ENCODE results near the gene FER. TPM values are rescaled to one million over a fixed set of nuclear protein-coding genes. Genes with fewer than 3 reads are reported as not detected.
A peak's percentile ranks its signal among the peaks of the same experiment; 100 is the strongest.

FER gene
- total and polyA plus RNA-seq, 10 of the 15 experiments (the other 5 are each of a cell fraction or from before 2014, with no cell fraction given), result 4.4 to 19.1 (median 9.6) TPM

- TF ChIP-seq, protein P1, sequence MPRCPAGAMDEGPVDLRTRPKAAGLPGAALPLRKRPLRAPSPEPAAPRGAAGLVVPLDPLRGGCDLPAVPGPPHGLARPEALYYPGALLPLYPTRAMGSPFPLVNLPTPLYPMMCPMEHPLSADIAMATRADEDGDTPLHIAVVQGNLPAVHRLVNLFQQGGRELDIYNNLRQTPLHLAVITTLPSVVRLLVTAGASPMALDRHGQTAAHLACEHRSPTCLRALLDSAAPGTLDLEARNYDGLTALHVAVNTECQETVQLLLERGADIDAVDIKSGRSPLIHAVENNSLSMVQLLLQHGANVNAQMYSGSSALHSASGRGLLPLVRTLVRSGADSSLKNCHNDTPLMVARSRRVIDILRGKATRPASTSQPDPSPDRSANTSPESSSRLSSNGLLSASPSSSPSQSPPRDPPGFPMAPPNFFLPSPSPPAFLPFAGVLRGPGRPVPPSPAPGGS (IDR thresholded peaks at IDR 0.05; ENCODE audit: borderline replicate concordance, insufficient read depth, low read depth, low read length, poor library complexity, severe bottlenecking), result peak; percentile 15
- TF ChIP-seq MTA3 (IDR thresholded peaks at IDR 0.05; ENCODE audit: borderline replicate concordance, low read length) (peak; percentile 71; the same call in 1 of the 2 replicates), ZNF384 (IDR thresholded peaks at IDR 0.05; ENCODE audit: borderline replicate concordance, low read depth, low read length) (no peak), ATF7 (IDR thresholded peaks at IDR 0.05; ENCODE audit: low read depth) (no peak), SMC3 (IDR thresholded peaks at IDR 0.05; ENCODE audit: borderline replicate concordance, low read length) (no peak), RAD21 (IDR thresholded peaks at IDR 0.05; ENCODE audit: insufficient read depth, low read depth, low read length) (no peak), SIX5 (IDR thresholded peaks at IDR 0.05; ENCODE audit: low read depth, low read length, severe bottlenecking) (no peak), SMARCA5 (IDR thresholded peaks at IDR 0.05) (no peak), TBL1XR1 (IDR thresholded peaks at IDR 0.05; ENCODE audit: low read depth, low read length) (peak; percentile 21; the same call in 1 of the 2 replicates), FOXK2 (IDR thresholded peaks at IDR 0.05) (no peak), STAT3 (IDR thresholded peaks at IDR 0.05; ENCODE audit: low read depth, low read length) (no peak), YY1 (IDR thresholded peaks at IDR 0.05; ENCODE audit: low read depth, low read length) (no peak), ATF2 (IDR thresholded peaks at IDR 0.05; ENCODE audit: low read length) (peak; percentile 68; the same call in 1 of the 2 replicates), ZBTB33 (IDR thresholded peaks at IDR 0.05) (no peak), EED (IDR thresholded peaks at IDR 0.05; ENCODE audit: low read depth) (peak; percentile 79; the same call in 1 of the 2 replicates), TAF1 (IDR thresholded peaks at IDR 0.05; ENCODE audit: borderline replicate concordance, low read depth, low read length) (no peak), NFYA (IDR thresholded peaks at IDR 0.05; ENCODE audit: borderline replicate concordance, low read depth, low read length) (no peak), ELK1 (IDR thresholded peaks at IDR 0.05; ENCODE audit: low read depth, low read length) (no peak)
- TF ChIP-seq, protein P2, sequence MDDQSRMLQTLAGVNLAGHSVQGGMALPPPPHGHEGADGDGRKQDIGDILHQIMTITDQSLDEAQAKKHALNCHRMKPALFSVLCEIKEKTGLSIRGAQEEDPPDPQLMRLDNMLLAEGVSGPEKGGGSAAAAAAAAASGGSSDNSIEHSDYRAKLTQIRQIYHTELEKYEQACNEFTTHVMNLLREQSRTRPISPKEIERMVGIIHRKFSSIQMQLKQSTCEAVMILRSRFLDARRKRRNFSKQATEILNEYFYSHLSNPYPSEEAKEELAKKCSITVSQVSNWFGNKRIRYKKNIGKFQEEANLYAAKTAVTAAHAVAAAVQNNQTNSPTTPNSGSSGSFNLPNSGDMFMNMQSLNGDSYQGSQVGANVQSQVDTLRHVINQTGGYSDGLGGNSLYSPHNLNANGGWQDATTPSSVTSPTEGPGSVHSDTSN (IDR thresholded peaks at IDR 0.05; ENCODE audit: insufficient replicate concordance, low read depth, low read length), result no peak
- TF ChIP-seq, protein P3, sequence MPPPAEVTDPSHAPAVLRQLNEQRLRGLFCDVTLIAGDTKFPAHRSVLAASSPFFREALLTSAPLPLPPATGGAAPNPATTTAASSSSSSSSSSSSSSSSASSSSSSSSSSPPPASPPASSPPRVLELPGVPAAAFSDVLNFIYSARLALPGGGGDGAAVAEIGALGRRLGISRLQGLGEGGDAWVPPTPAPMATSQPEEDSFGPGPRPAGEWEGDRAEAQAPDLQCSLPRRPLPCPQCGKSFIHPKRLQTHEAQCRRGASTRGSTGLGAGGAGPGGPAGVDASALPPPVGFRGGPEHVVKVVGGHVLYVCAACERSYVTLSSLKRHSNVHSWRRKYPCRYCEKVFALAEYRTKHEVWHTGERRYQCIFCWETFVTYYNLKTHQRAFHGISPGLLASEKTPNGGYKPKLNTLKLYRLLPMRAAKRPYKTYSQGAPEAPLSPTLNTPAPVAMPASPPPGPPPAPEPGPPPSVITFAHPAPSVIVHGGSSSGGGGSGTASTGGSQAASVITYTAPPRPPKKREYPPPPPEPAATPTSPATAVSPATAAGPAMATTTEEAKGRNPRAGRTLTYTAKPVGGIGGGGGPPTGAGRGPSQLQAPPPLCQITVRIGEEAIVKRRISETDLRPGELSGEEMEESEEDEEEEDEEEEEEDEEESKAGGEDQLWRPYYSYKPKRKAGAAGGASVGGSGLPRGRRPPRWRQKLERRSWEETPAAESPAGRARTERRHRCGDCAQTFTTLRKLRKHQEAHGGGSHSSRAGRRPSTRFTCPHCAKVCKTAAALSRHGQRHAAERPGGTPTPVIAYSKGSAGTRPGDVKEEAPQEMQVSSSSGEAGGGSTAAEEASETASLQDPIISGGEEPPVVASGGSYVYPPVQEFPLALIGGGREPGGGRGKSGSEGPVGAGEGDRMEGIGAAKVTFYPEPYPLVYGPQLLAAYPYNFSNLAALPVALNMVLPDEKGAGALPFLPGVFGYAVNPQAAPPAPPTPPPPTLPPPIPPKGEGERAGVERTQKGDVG (CRISPR knock-in tag; IDR thresholded peaks at IDR 0.05), result no peak
These were observed 19.0 kb upstream of the FER start (continued) for GRCh38 chr5:108728566-108729241.
